A549 treated with Mapracorat at 1 μM for 4 hours (cell line): ENCODE data around the gene SPIN2A. TPM values are rescaled to one million over a fixed set of nuclear protein-coding genes. Genes with fewer than 3 reads are reported as not detected.

Experiments used
- total RNA-seq: library from RNA; stranded (reverse); fragments of 200-300 nt; extraction: Qiagen RNA extraction; gene quantifications from 5 replicates; pipeline ENCODE4 v1.2.3, GENCODE V29; 2022

SPIN2A gene
- 0.08 to 0.24 TPM (median 0.19 TPM) in 5 replicates for total RNA-seq

GRCh38 chrX:57137073-57137472 lies at the start of gene SPIN2A:
Gene SPIN2A (minus strand): TSS chrX:57137397. CDS start chrX:57136597, 800 bp downstream.

DNA sequence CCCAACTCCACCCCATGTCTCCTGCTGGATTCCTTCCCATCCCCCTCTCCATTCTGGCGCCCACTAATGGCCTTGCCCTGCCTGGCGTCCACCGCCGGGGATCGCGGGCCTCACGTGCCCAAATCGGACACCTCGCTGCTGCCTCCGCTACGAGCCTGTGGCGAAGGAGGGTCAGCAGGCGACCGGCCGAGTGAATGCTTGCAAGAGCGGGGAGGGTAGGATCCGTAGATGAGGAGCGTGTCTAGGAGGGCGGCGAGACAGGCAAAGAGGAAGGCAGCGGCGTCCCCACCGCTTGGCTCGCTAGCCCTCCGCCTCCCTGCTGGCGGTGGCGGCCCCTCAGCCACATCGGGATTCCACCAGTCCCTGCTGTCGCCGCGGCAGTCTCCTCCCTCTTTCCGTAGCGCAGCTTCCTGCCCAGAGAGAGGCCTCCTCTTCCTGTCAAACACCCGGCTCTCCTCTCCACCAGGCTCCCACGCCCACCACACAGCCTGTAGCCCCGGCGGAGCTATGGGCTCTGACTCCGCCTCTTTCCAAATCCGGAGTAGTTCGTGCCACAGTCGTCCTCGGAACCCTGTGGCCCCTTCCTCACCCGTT lies 15.9 kb downstream of the SPIN2A start, which contains the start of gene SPIN2B:
Gene SPIN2B (minus strand): TSS at position 387 of the 594 bp plus-strand sequence.

Other genes starting within 250 kb of the SPIN2A start
- 5.8 to 6.5 TPM (median 6.0 TPM) in 5 replicates for gene SPIN3, start 141.9 kb downstream of the SPIN2A start, total RNA-seq
- gene SPIN2B, start 15.8 kb downstream of the SPIN2A start, total RNA-seq: 8.1 to 10.5 TPM (median 9.5 TPM) in 5 replicates
- 0.06 to 0.30 TPM (median 0.13 TPM) in 3 of 5 replicates, not detected in the others for gene FAAH2, start 149.3 kb upstream of the SPIN2A start, total RNA-seq